ENCODE results near the gene LRMDA. TPM values are rescaled to one million over a fixed set of nuclear protein-coding genes. Genes with fewer than 3 reads are reported as not detected.

Gene LRMDA
- total RNA-seq, 3 donors from 2014 or later, result 9.4 to 14.9 (median 10.3) TPM

- intact Hi-C loops (cut with DNase I, micrococcal nuclease), result no loop called here
- TF ChIP-seq CTCF (IDR thresholded peaks at IDR 0.05), result no peak
- DNase-seq (no peak), ATAC-seq (no peak)
- no peaks in the 10 kb centered on the region for H3K4me1 ChIP-seq (ENCODE audit: low read depth)
- no peak overlapping the region for H3K4me3 ChIP-seq
- H3K36me3 ChIP-seq (ENCODE audit: low read depth), result no peaks in the 10 kb centered on the region
- H3K9me3 ChIP-seq, result no peaks in the 10 kb centered on the region
Measured at GRCh38 chr10:76354212-76354738, 922.9 kb downstream of the LRMDA start.

GRCh38 chr10:76354921-76355320 is 923.5 kb downstream of the LRMDA start:
- no peaks in the 10 kb centered on the region for H3K9me3 ChIP-seq
- DNase-seq (no peak), ATAC-seq (peak; percentile 72)
- H3K36me3 ChIP-seq (ENCODE audit: low read depth), result no peaks in the 10 kb centered on the region
- H3K4me3 ChIP-seq, result no peak overlapping the region
- no peak for TF ChIP-seq CTCF (IDR thresholded peaks at IDR 0.05)
- H3K4me1 ChIP-seq (ENCODE audit: low read depth), result no peaks in the 10 kb centered on the region
- intact Hi-C loops (cut with DNase I, micrococcal nuclease), result no loop called here

- no peak for ATAC-seq
- no peak for TF ChIP-seq CTCF (IDR thresholded peaks at IDR 0.05)
- Histone ChIP-seq H3K36me3 (ENCODE audit: low read depth) (no peaks in the 10 kb centered on the region), H3K4me3 (no peak overlapping the region), H3K9me3 (no peaks in the 10 kb centered on the region), H3K4me1 (ENCODE audit: low read depth) (no peaks in the 10 kb centered on the region)
- intact Hi-C loops (cut with DNase I, micrococcal nuclease), result no loop called here
- DNase-seq, result no peak
Measured at GRCh38 chr10:76356557-76356956, 925.1 kb downstream of the LRMDA start.

- Histone ChIP-seq H3K36me3 (ENCODE audit: low read depth) (no peaks in the 10 kb centered on the region), H3K4me3 (no peak overlapping the region), H3K9me3 (no peaks in the 10 kb centered on the region), H3K4me1 (ENCODE audit: low read depth) (no peaks in the 10 kb centered on the region)
- intact Hi-C loops (cut with DNase I, micrococcal nuclease), result no loop called here
- ATAC-seq (no peak), DNase-seq (no peak)
- no peak for TF ChIP-seq CTCF (IDR thresholded peaks at IDR 0.05)
Measured at GRCh38 chr10:76357726-76358415, 926.4 kb downstream of the LRMDA start.

DNA sequence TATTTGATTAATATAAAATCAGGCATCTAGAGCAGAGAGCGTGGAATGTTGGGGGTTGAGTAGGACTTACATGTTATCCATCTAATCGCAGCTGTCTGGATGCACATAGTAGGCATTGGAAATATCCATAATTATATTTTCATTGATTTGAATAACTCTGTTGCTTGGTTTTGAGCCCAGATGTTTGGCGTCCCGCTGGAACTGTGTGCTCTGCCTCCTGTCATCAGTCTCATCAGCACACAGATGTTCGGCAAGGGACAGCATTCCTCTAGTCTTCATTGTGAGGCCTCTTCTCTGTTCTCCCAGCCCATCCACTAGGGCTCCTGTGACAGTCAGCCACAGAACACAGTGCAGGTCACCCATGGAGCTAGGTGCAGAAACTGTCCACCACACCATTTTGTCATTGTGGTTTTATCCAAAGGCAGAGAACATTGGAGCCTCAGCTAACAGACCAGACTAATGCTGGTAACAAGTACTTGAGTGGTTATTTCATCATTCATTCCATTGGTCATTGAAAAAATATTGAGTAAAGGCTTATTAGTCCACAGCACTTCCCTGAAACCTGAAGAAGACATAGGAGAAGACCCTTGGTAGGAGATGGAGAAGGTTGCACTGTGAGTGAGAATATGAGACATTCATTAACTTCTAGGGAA is 927.4 kb downstream of the LRMDA start:
- DNase-seq (no peak), ATAC-seq (no peak)
- Histone ChIP-seq H3K4me3 (no peak overlapping the region), H3K9me3 (no peaks in the 10 kb centered on the region), H3K36me3 (ENCODE audit: low read depth) (no peaks in the 10 kb centered on the region), H3K4me1 (ENCODE audit: low read depth) (no peaks in the 10 kb centered on the region)
- intact Hi-C loops (cut with DNase I, micrococcal nuclease), result no loop called here
- TF ChIP-seq CTCF (IDR thresholded peaks at IDR 0.05), result no peak

Data from mucosa of descending colon (tissue), 3 donors.